Erythroblast (primary cell): ENCODE data around the gene PCDHGB5.

Source experiments
- GATA1 ChIP-seq: IDR thresholded peaks from 2 replicates; pipeline ENCODE4 v1.6.1; 2011; ENCODE audit warnings: low read depth, mild to moderate bottlenecking, control low read depth, low read length, moderate library complexity
- POLR2A ChIP-seq: IDR thresholded peaks from 2 replicates; pipeline ENCODE4 v1.6.1; 2011; ENCODE audit warnings: mild to moderate bottlenecking, low read length

- TF ChIP-seq POLR2A (no peak), GATA1 (no peak)
Observed at GRCh38 chr5:141420855-141421488, 23.2 kb downstream of the PCDHGB5 start, which contains the start of gene PCDHGA11.
